ENCODE results near the gene LCP1. TPM values are rescaled to one million over a fixed set of nuclear protein-coding genes. Genes with fewer than 3 reads are reported as not detected.

LCP1 gene
- polyA plus RNA-seq, 1 donor (not counting 4 experiments of a cell fraction or from before 2014, with no cell fraction given): 2.5 TPM

DNA sequence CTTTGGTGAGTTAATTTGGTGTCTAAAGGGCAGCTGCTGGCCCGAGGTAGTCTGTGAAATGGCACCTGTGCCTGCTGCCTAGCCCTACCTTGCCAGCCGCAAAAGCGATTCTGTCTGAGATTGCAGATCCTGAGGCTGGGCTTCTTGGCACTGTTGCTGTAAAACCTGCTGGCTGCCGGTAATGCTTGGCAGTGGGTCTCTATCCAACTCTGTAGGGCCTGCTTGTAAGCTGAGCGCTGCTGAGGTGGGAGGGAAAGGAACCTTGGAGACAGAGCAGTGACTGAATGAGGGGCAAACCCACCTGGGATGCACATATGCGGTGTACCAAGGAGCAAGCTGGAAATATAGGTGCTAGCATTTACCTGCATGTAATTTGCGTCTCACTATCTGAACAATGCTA, 11.7 kb downstream of the LCP1 start:
- DNase-seq (ENCODE audit: low read depth, low spot score): no peak

DNA sequence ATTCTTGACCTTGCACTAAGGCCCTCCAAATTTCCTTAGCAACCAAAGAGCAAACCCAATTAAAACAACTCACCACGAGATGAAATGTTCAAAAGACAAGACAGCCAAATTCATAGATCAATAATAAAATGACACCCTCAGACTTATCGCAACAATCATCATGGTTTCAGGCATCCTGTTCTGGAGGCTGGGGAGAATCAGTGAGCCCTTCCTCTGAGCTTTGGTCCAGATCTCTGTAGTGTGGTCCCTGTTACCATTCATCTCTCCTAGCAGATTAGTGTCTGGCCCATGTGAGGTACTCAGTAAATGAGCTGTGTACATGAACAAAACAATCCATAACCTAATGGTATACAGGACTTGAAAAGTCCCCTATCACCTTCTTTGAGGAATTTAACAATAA, 12.2 kb downstream of the LCP1 start:
- Histone ChIP-seq H3K27ac (ENCODE audit: control insufficient read depth, insufficient read depth, low read length) (no peak overlapping the region), H3K27me3 (ENCODE audit: control insufficient read depth, extremely low read depth, insufficient read depth, low read length) (peaks cover 14% of the 10 kb centered on the region), H3K9me1 (ENCODE audit: control insufficient read depth, extremely low read depth, insufficient read depth, low read length) (no peaks in the 10 kb centered on the region), H2AFZ (ENCODE audit: control insufficient read depth, low read length) (no peak overlapping the region), H3K9ac (ENCODE audit: control insufficient read depth, extremely low read depth, insufficient read depth, low read length) (no peak overlapping the region), H3K9me3 (ENCODE audit: control insufficient read depth, low read depth, low read length) (no peaks in the 10 kb centered on the region), H3K36me3 (ENCODE audit: control insufficient read depth in 2 of 2, extremely low read depth in 1 of 2, insufficient read depth in 2 of 2, low read length in 2 of 2) (no peaks in the 10 kb centered on the region), H3K4me1 (ENCODE audit: control insufficient read depth, extremely low read depth, insufficient read depth, low read length) (no peaks in the 10 kb centered on the region), H3K4me2 (ENCODE audit: control insufficient read depth, extremely low read depth, insufficient read depth, low read depth, low read length) (no peak overlapping the region), H3K79me2 (ENCODE audit: control insufficient read depth, insufficient read depth, low read length) (no peaks in the 10 kb centered on the region), H4K20me1 (ENCODE audit: control insufficient read depth, extremely low read depth, insufficient read depth, low read length) (no peaks in the 10 kb centered on the region), H3K4me3 (ENCODE audit: control insufficient read depth in 2 of 3, extremely low read depth in 1 of 3, insufficient read depth in 2 of 3, low read depth in 1 of 3, low read length in 3 of 3) (no peak overlapping the region)
- TF ChIP-seq, protein P1, sequence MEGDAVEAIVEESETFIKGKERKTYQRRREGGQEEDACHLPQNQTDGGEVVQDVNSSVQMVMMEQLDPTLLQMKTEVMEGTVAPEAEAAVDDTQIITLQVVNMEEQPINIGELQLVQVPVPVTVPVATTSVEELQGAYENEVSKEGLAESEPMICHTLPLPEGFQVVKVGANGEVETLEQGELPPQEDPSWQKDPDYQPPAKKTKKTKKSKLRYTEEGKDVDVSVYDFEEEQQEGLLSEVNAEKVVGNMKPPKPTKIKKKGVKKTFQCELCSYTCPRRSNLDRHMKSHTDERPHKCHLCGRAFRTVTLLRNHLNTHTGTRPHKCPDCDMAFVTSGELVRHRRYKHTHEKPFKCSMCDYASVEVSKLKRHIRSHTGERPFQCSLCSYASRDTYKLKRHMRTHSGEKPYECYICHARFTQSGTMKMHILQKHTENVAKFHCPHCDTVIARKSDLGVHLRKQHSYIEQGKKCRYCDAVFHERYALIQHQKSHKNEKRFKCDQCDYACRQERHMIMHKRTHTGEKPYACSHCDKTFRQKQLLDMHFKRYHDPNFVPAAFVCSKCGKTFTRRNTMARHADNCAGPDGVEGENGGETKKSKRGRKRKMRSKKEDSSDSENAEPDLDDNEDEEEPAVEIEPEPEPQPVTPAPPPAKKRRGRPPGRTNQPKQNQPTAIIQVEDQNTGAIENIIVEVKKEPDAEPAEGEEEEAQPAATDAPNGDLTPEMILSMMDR (optimal IDR thresholded peaks at IDR 0.05 in 1 of 3, IDR thresholded peaks at IDR 0.05 in 1 of 3, conservative IDR thresholded peaks at IDR 0.05 in 1 of 3; ENCODE audit: extremely low read depth in 1 of 3, insufficient read depth in 2 of 3, low read length in 3 of 3): no peak
- TF ChIP-seq EZH2 (IDR thresholded peaks at IDR 0.05; ENCODE audit: low read length): no peak
- FAIRE-seq: no peak
- no peak for DNase-seq (ENCODE audit: low read depth, low spot score)
- dilution Hi-C loops (cut with MboI; ENCODE audit: extremely low pct_ligation_motif_present, low sequenced_read_pairs): no loop called here

More for the DNA sequence above, 11.7 kb downstream of the LCP1 start:
- no peak overlapping the region for H3K9ac ChIP-seq (ENCODE audit: control insufficient read depth, extremely low read depth, insufficient read depth, low read length)
- H3K9me3 ChIP-seq (ENCODE audit: control insufficient read depth, low read depth, low read length): no peaks in the 10 kb centered on the region
- no peaks in the 10 kb centered on the region for H3K4me1 ChIP-seq (ENCODE audit: control insufficient read depth, extremely low read depth, insufficient read depth, low read length)
- no peak overlapping the region for H3K27ac ChIP-seq (ENCODE audit: control insufficient read depth, insufficient read depth, low read length)
- H3K27me3 ChIP-seq (ENCODE audit: control insufficient read depth, extremely low read depth, insufficient read depth, low read length): peaks cover 14% of the 10 kb centered on the region
- no peak overlapping the region for H3K4me3 ChIP-seq (ENCODE audit: control insufficient read depth in 2 of 3, extremely low read depth in 1 of 3, insufficient read depth in 2 of 3, low read depth in 1 of 3, low read length in 3 of 3)
- no peaks in the 10 kb centered on the region for H3K9me1 ChIP-seq (ENCODE audit: control insufficient read depth, extremely low read depth, insufficient read depth, low read length)
- no peak for FAIRE-seq
- no peak overlapping the region for H3K4me2 ChIP-seq (ENCODE audit: control insufficient read depth, extremely low read depth, insufficient read depth, low read depth, low read length)
- no peak overlapping the region for H2AFZ ChIP-seq (ENCODE audit: control insufficient read depth, low read length)
- no peaks in the 10 kb centered on the region for H4K20me1 ChIP-seq (ENCODE audit: control insufficient read depth, extremely low read depth, insufficient read depth, low read length)
- TF ChIP-seq EZH2 (IDR thresholded peaks at IDR 0.05; ENCODE audit: low read length): no peak
- TF ChIP-seq, protein P1 (optimal IDR thresholded peaks at IDR 0.05 in 1 of 3, IDR thresholded peaks at IDR 0.05 in 1 of 3, conservative IDR thresholded peaks at IDR 0.05 in 1 of 3; ENCODE audit: extremely low read depth in 1 of 3, insufficient read depth in 2 of 3, low read length in 3 of 3): no peak
- H3K79me2 ChIP-seq (ENCODE audit: control insufficient read depth, insufficient read depth, low read length): no peaks in the 10 kb centered on the region
- H3K36me3 ChIP-seq (ENCODE audit: control insufficient read depth in 2 of 2, extremely low read depth in 1 of 2, insufficient read depth in 2 of 2, low read length in 2 of 2): no peaks in the 10 kb centered on the region
- dilution Hi-C loops (cut with MboI; ENCODE audit: extremely low pct_ligation_motif_present, low sequenced_read_pairs): no loop called here
